ENCODE data around the gene RIIAD1. TPM values are rescaled to one million over a fixed set of nuclear protein-coding genes. Genes with fewer than 3 reads are reported as not detected.
A peak's percentile ranks its signal among the peaks of the same experiment; 100 is the strongest.

RIIAD1 gene
- polyA plus RNA-seq, 1 of the 3 experiments (the other 2 are of a cell fraction) = not detected

- Histone ChIP-seq H3K36me3 (replicated peaks in 1 of 2; ENCODE audit: control insufficient read depth in 1 of 2, insufficient read depth in 2 of 2, low read length in 1 of 2) (no peaks in the 10 kb centered on the region), H3K9ac (no peak within 1 kb of the TSS), H3K79me2 (ENCODE audit: insufficient read depth) (no peaks in the 10 kb centered on the region), H3K4me1 (ENCODE audit: control insufficient read depth in 1 of 2, insufficient read depth in 2 of 2, low read depth in 1 of 2, low read length in 1 of 2) (peaks cover 0 to 53% of the 10 kb centered on the region in 2 experiments; a peak in 3 of 4 replicates), H4K20me1 (ENCODE audit: insufficient read depth) (no peaks in the 10 kb centered on the region), H3K27ac (ENCODE audit: low read depth in 2 of 2, low read length in 1 of 2) (peak within 1 kb of the TSS in 1 of 2 experiments; percentile 77; a peak in 2 of 4 replicates), H3K4me2 (peak within 1 kb of the TSS; percentile 77), H3K4me3 (ENCODE audit: low read depth in 2 of 2, low read length in 1 of 2) (peak within 1 kb of the TSS; percentile 43 to 55; a peak in 3 of 4 replicates), H3F3A (replicated peaks; ENCODE audit: insufficient read depth) (no peaks in the 10 kb centered on the region), H2AFZ (ENCODE audit: low read depth) (no peak within 1 kb of the TSS), H3K27me3 (ENCODE audit: insufficient read depth) (peaks cover 34% of the 10 kb centered on the region), H3K9me3 (no peaks in the 10 kb centered on the region), H3K9me2 (no peaks in the 10 kb centered on the region)
- POLR2A ChIA-PET = interaction anchor here (1.2 to 3.3 kb wide), 4 partner anchors 12 to 73 kb away, joined by 3 to 24 read pairs (median 4); partner anchors contain the start of genes MRPL9 and TDRKH
- CTCF ChIA-PET = interaction anchor here (0.6 to 7.1 kb wide), 25 partner anchors 9 to 273 kb away, joined by 3 to 64 read pairs (median 4); no protein-coding TSS in a partner anchor
- peak; percentile 93 for DNase-seq
- 9% methylated on average over 27 of the region's 27 CpGs for WGBS (ENCODE audit: low lambda C conversion rate)
- TF ChIP-seq FOXJ3 (CRISPR knock-in tag; IDR thresholded peaks at IDR 0.05) (0 out of 2 replicates have a peak, but pooled peaks have one; percentile 41), EP300 (IDR thresholded peaks at IDR 0.05; ENCODE audit: borderline replicate concordance in 1 of 2, low read depth in 1 of 2, low read length in 1 of 2) (no peak), GABPA (IDR thresholded peaks at IDR 0.05; ENCODE audit: low read depth) (no peak), IRF3 (IDR thresholded peaks at IDR 0.05; ENCODE audit: low read depth, low read length) (peak; percentile 91), NRF1 (IDR thresholded peaks at IDR 0.05; ENCODE audit: low read depth, low read length) (no peak), ELF1 (IDR thresholded peaks at IDR 0.05) (no peak), TEAD4 (IDR thresholded peaks at IDR 0.05; ENCODE audit: borderline replicate concordance, insufficient read depth) (no peak), EZH2phosphoT487 (IDR thresholded peaks at IDR 0.05; ENCODE audit: borderline replicate concordance, low read depth) (no peak), REST (IDR thresholded peaks at IDR 0.05; ENCODE audit: low read depth, low read length) (peak; percentile 98), TCF12 (IDR thresholded peaks at IDR 0.05) (no peak), RCOR1 (IDR thresholded peaks at IDR 0.05; ENCODE audit: low read length) (peak; percentile 52; the same call in 1 of the 2 replicates), FOSL2 (IDR thresholded peaks at IDR 0.05; ENCODE audit: borderline replicate concordance, low read depth) (no peak), RFX5 (IDR thresholded peaks at IDR 0.05; ENCODE audit: low read length) (peak; percentile 49; the same call in 1 of the 2 replicates), PBX3 (IDR thresholded peaks at IDR 0.05) (no peak), YY1 (IDR thresholded peaks at IDR 0.05; ENCODE audit: low read depth) (peak; percentile 60; the same call in 1 of the 2 replicates), RXRA (IDR thresholded peaks at IDR 0.05; ENCODE audit: borderline replicate concordance, low read depth) (no peak), MEF2A (IDR thresholded peaks at IDR 0.05; ENCODE audit: borderline replicate concordance, low read depth) (no peak), CHD2 (IDR thresholded peaks at IDR 0.05; ENCODE audit: low read length, partially characterized antibody) (peak; percentile 96), MAX (IDR thresholded peaks at IDR 0.05; ENCODE audit: low read depth) (no peak), USF1 (IDR thresholded peaks at IDR 0.05; ENCODE audit: borderline replicate concordance, low read depth) (no peak), FOXM1 (IDR thresholded peaks at IDR 0.05; ENCODE audit: low read depth) (no peak), JUND (IDR thresholded peaks at IDR 0.05) (no peak), POLR2AphosphoS5 (IDR thresholded peaks at IDR 0.05; ENCODE audit: low read depth, low read length) (no peak), GATA2 (CRISPR knock-in tag; IDR thresholded peaks at IDR 0.05) (peak; percentile 16; the same call in 1 of the 2 replicates), MXI1 (IDR thresholded peaks at IDR 0.05; ENCODE audit: low read depth, low read length) (peak; percentile 29; the same call in 1 of the 2 replicates)
Measured at GRCh38 chr1:151716771-151717631, 4.3 kb upstream of the RIIAD1 start, which contains the start of gene CELF3. Gene CELF3 (minus strand): TSS chr1:151716803. CDS start chr1:151716020, 783 bp downstream.

Measured in SK-N-SH (cell line).